ENCODE results near the gene FAM50A. TPM values are rescaled to one million over a fixed set of nuclear protein-coding genes. Genes with fewer than 3 reads are reported as not detected.

The FAM50A gene
- total RNA-seq, 1 experiment from 2014 or later, result 57.4 TPM

DNA sequence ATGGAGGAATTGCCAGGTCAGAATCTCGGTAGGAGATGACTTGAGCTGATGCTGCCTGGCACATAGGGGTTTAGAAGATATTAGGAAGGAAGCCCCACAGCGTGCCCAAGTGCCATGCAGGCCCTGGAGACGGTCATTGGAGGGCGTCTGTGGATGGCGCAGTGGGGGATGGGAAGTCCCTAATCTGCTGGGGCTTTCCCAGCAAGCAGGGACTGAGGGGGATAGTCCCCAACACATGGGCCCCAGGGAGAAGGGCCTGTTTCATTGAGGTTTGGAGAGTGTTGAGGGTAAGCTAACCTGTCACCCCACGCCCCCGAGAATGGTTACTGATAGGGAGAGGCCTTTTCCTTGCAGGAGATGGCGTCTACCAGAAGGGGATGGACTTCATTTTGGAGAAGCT, 24.8 kb upstream of the FAM50A start:
- H3T11ph ChIP-seq (ENCODE audit: low read length), result no peak overlapping the region
- no peak overlapping the region for H3K14ac ChIP-seq (ENCODE audit: insufficient read depth, low read length)
- Mint-ChIP-seq H3K4me3 (no peak overlapping the region), H3K27me3 (ENCODE audit: low read depth) (no peaks in the 10 kb centered on the region), H3K36me3 (ENCODE audit: insufficient read depth in 1 of 3, low read depth in 3 of 3) (peaks cover 13 to 23% (median 16%) of the 10 kb centered on the region in 3 experiments), H3K9me3 (peaks cover 58 to 65% of the 10 kb centered on the region in 2 experiments), H3K4me1 (no peaks in the 10 kb centered on the region), H3K27ac (no peak overlapping the region)
- no peaks in the 10 kb centered on the region for H3K27me3 ChIP-seq (ENCODE audit: insufficient read depth, low read length)
- no peak overlapping the region for H2AFZ ChIP-seq (ENCODE audit: low read length)
- H4K5ac ChIP-seq (ENCODE audit: insufficient read length, low read depth, low read length), result no peak overlapping the region
- no peaks in the 10 kb centered on the region for H4K20me1 ChIP-seq (ENCODE audit: control insufficient read depth, insufficient read depth, insufficient read length)
- H3K79me2 ChIP-seq (ENCODE audit: insufficient read depth, low read length), result no peaks in the 10 kb centered on the region
- H4K8ac ChIP-seq (replicated peaks; ENCODE audit: insufficient read length, low read depth, low read length), result no peak overlapping the region
- no peak overlapping the region for H3K23ac ChIP-seq (ENCODE audit: insufficient read length, low read depth, low read length)
- H3K27ac ChIP-seq (ENCODE audit: insufficient read length, low read depth, low read length), result no peak overlapping the region
- no peak overlapping the region for H2BK20ac ChIP-seq (ENCODE audit: low read depth, low read length, poor library complexity, severe bottlenecking)
- peaks cover 34% of the 10 kb centered on the region for H3K9me3 ChIP-seq (ENCODE audit: control insufficient read depth, low read depth, low read length)
- H3K23me2 ChIP-seq (ENCODE audit: insufficient read length, low read depth, low read length, poor library complexity, severe bottlenecking), result no peaks in the 10 kb centered on the region
- H3K4me1 ChIP-seq (ENCODE audit: insufficient read depth, low read length), result no peaks in the 10 kb centered on the region
- H3K79me1 ChIP-seq (ENCODE audit: insufficient read depth, low read depth, low read length, poor library complexity, severe bottlenecking), result no peaks in the 10 kb centered on the region
- H2BK120ac ChIP-seq (ENCODE audit: low read depth, low read length, poor library complexity, severe bottlenecking), result no peak overlapping the region
- H3K4ac ChIP-seq (ENCODE audit: low read depth, low read length), result no peak overlapping the region
- H3K9ac ChIP-seq (ENCODE audit: extremely low read depth, insufficient read length, low read length), result no peak overlapping the region
- no peak overlapping the region for H2AK5ac ChIP-seq (ENCODE audit: insufficient read length, low read length)
- no peak overlapping the region for H2BK15ac ChIP-seq (ENCODE audit: low read depth, low read length)
- no peak overlapping the region for H3K18ac ChIP-seq (ENCODE audit: insufficient read length, low read depth, low read length)
- no peak overlapping the region for H2BK12ac ChIP-seq (ENCODE audit: insufficient read length, low read depth, low read length)
- H3K56ac ChIP-seq (ENCODE audit: insufficient read length, low read depth, low read length), result no peak overlapping the region
- no peak overlapping the region for H2BK5ac ChIP-seq (ENCODE audit: insufficient read length, low read length)
- TF ChIP-seq, protein P1, sequence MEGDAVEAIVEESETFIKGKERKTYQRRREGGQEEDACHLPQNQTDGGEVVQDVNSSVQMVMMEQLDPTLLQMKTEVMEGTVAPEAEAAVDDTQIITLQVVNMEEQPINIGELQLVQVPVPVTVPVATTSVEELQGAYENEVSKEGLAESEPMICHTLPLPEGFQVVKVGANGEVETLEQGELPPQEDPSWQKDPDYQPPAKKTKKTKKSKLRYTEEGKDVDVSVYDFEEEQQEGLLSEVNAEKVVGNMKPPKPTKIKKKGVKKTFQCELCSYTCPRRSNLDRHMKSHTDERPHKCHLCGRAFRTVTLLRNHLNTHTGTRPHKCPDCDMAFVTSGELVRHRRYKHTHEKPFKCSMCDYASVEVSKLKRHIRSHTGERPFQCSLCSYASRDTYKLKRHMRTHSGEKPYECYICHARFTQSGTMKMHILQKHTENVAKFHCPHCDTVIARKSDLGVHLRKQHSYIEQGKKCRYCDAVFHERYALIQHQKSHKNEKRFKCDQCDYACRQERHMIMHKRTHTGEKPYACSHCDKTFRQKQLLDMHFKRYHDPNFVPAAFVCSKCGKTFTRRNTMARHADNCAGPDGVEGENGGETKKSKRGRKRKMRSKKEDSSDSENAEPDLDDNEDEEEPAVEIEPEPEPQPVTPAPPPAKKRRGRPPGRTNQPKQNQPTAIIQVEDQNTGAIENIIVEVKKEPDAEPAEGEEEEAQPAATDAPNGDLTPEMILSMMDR (conservative IDR thresholded peaks at IDR 0.05), result no peak
- H4K91ac ChIP-seq (ENCODE audit: insufficient read length, low read depth, low read length), result no peak overlapping the region
- no peak for DNase-seq
- no CpG with 5 or more reads among the region's 8 CpGs for WGBS (ENCODE audit: extremely low coverage, insufficient read length, low lambda C conversion rate)
- H3K4me2 ChIP-seq (ENCODE audit: insufficient read depth, insufficient read length, low read length), result no peak overlapping the region
